HG02943 (cell line): Measurements from ENCODE around the gene XRRA1.

ENCODE experiments used
- ATAC-seq: cut with Tn5 transposase; IDR thresholded peaks from one replicate; pipeline ENCODE4 v1.9.1; 2021; ENCODE audit warnings: mild to moderate bottlenecking, low read depth, moderate library complexity; ENCODE audit not compliant: unreplicated experiment

The XRRA1 gene

GRCh38 chr11:74952752-74953151 lies 3.9 kb upstream of the XRRA1 start:
- no peak for ATAC-seq

- ATAC-seq, result no peak
These were observed 2.3 kb upstream of the XRRA1 start for GRCh38 chr11:74951226-74951625.

- ATAC-seq, result no peak
These were observed 1.6 kb upstream of the XRRA1 start for GRCh38 chr11:74950374-74950969.

- ATAC-seq, result no peak
These were observed 854 bp upstream of the XRRA1 start for GRCh38 chr11:74949753-74950137.

- peak; percentile 15 for ATAC-seq
These were observed 369 bp downstream of the XRRA1 start for GRCh38 chr11:74948546-74948897.

GRCh38 chr11:74942073-74942759 lies 6.7 kb downstream of the XRRA1 start:
- ATAC-seq, result no peak

- no peak for ATAC-seq
These were observed 7.4 kb downstream of the XRRA1 start for GRCh38 chr11:74941492-74941891.

GRCh38 chr11:74937696-74938475 lies 11.0 kb downstream of the XRRA1 start:
- no peak for ATAC-seq

GRCh38 chr11:74936976-74937375 lies 11.9 kb downstream of the XRRA1 start:
- no peak for ATAC-seq

- no peak for ATAC-seq
These were observed 12.8 kb downstream of the XRRA1 start for GRCh38 chr11:74936087-74936486.

GRCh38 chr11:74935285-74935684 lies 13.6 kb downstream of the XRRA1 start:
- no peak for ATAC-seq

- ATAC-seq, result no peak
These were observed 15.1 kb downstream of the XRRA1 start for GRCh38 chr11:74933765-74934164.

GRCh38 chr11:74932797-74933196 lies 16.1 kb downstream of the XRRA1 start:
- no peak for ATAC-seq

GRCh38 chr11:74932169-74932568 lies 16.7 kb downstream of the XRRA1 start:
- no peak for ATAC-seq

- no peak for ATAC-seq
These were observed 19.2 kb downstream of the XRRA1 start for GRCh38 chr11:74929431-74930363.

- ATAC-seq, result no peak
These were observed 21.4 kb downstream of the XRRA1 start for GRCh38 chr11:74927496-74927895.

GRCh38 chr11:74926304-74927030 lies 22.4 kb downstream of the XRRA1 start:
- no peak for ATAC-seq

GRCh38 chr11:74925281-74925680 lies 23.6 kb downstream of the XRRA1 start:
- no peak for ATAC-seq

- no peak for ATAC-seq
These were observed 25.8 kb downstream of the XRRA1 start for GRCh38 chr11:74923125-74923524.

GRCh38 chr11:74909812-74910211 lies 39.1 kb downstream of the XRRA1 start:
- no peak for ATAC-seq
